Measurements from ENCODE around the gene RAB44.

DNA sequence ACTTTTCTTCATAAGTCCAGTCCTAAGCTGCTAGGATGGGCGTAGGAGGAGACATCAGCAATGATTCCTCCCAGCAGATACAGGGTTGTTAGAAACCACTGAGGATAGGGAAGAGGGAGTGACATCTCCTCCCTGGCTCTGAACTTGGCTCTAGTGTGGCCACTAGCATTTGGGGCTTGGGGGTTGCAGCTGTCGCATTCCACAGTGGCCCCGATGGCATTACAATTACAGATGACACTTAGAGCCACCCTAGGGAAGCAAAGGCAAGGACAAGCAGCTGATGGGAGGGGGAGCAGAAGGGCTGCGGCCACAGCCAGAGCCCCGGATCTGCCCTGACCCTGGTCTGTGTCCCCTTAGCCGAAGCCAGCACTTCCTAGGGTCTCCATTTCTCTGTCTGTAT, 28.6 kb upstream of the RAB44 start:
- TF ChIP-seq POLR2A (IDR thresholded peaks at IDR 0.05; ENCODE audit: low read depth, low read length): no peak
- no peak for TF ChIP-seq RAD21 (IDR thresholded peaks at IDR 0.05; ENCODE audit: low read length)
- TF ChIP-seq, protein P1, sequence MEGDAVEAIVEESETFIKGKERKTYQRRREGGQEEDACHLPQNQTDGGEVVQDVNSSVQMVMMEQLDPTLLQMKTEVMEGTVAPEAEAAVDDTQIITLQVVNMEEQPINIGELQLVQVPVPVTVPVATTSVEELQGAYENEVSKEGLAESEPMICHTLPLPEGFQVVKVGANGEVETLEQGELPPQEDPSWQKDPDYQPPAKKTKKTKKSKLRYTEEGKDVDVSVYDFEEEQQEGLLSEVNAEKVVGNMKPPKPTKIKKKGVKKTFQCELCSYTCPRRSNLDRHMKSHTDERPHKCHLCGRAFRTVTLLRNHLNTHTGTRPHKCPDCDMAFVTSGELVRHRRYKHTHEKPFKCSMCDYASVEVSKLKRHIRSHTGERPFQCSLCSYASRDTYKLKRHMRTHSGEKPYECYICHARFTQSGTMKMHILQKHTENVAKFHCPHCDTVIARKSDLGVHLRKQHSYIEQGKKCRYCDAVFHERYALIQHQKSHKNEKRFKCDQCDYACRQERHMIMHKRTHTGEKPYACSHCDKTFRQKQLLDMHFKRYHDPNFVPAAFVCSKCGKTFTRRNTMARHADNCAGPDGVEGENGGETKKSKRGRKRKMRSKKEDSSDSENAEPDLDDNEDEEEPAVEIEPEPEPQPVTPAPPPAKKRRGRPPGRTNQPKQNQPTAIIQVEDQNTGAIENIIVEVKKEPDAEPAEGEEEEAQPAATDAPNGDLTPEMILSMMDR (conservative IDR thresholded peaks at IDR 0.05; ENCODE audit: low read depth, low read length): no peak

Measured in IMR-90 (cell line).